OCI-LY7 (cell line): Measurements from ENCODE around the gene RGS7BP. TPM values are rescaled to one million over a fixed set of nuclear protein-coding genes. Genes with fewer than 3 reads are reported as not detected.

ENCODE experiments used
- BruUV-seq: library from RNA; stranded (reverse); fragments of 400-500 nt; replicated peaks from 2 replicates; lab custom pipeline; 2021; lab: Mats Ljungman, UMichigan
- CTCF ChIA-PET: fragments of 300-600 bp; sonication (Branson Sonifier 250); formaldehyde crosslinking; loops from one replicate; lab custom pipeline; 2022; ENCODE audit warnings: antibody characterized with exemption; ENCODE audit not compliant: unreplicated experiment; lab: Charles Lee
- POLR2A ChIA-PET: fragments of 300-600 bp; sonication (Branson Sonifier 250); formaldehyde crosslinking; loops from one replicate; lab custom pipeline; 2022; ENCODE audit warnings: antibody characterized with exemption; lab: Charles Lee
- DNase-seq: peaks from one replicate; pipeline ENCODE4 v3.0.0-alpha.2; 2015; ENCODE audit warnings: low spot score
- H2AFZ ChIP-seq: fragments of 200-600 bp; sonication (generic), shearing (Covaris generic); 2 replicates; pipeline ENCODE4 v1.6.1; 2014; ENCODE audit warnings: mild to moderate bottlenecking, antibody characterized with exemption, low read length, moderate library complexity
- H3K27ac ChIP-seq: fragments of 200-600 bp; sonication (generic); 2 replicates; pipeline ENCODE4 v1.5.1; 2014; ENCODE audit warnings: mixed run types, low read depth, mild to moderate bottlenecking, moderate library complexity, low read length, inconsistent platforms; ENCODE audit not compliant: poor library complexity, severe bottlenecking
- H3K36me3 ChIP-seq: fragments of 200-600 bp; sonication (generic); 2 replicates; pipeline ENCODE4 v1.6.1; 2014; ENCODE audit warnings: mild to moderate bottlenecking, antibody characterized with exemption, low read length, moderate library complexity, mixed read lengths; ENCODE audit not compliant: insufficient read depth
- H3K4me1 ChIP-seq: fragments of 200-600 bp; sonication (generic); 2 replicates; pipeline ENCODE4 v1.5.1; 2014; ENCODE audit warnings: mild to moderate bottlenecking, low read length; ENCODE audit not compliant: insufficient read depth, poor library complexity, severe bottlenecking
- H3K4me2 ChIP-seq: fragments of 200-600 bp; sonication (generic); 2 replicates; pipeline ENCODE4 v1.6.1; 2014; ENCODE audit warnings: mild to moderate bottlenecking, low read length
- H3K4me3 ChIP-seq: fragments of 200-600 bp; sonication (generic); 2 replicates; pipeline ENCODE4 v1.5.1; 2014; ENCODE audit warnings: mild to moderate bottlenecking, low read depth, low read length; ENCODE audit not compliant: poor library complexity, severe bottlenecking
- H3K79me2 ChIP-seq: fragments of 200-600 bp; sonication (generic); 2 replicates; pipeline ENCODE4 v1.6.1; 2016; ENCODE audit warnings: low read depth, mild to moderate bottlenecking, low read length, moderate library complexity, mixed read lengths; ENCODE audit not compliant: insufficient read depth
- H3K9me2 ChIP-seq: fragments of 200-600 bp; sonication (generic); 2 replicates; pipeline ENCODE4 v1.6.1; 2016; ENCODE audit warnings: mild to moderate bottlenecking, low read length, mixed read lengths; ENCODE audit not compliant: insufficient read depth
- H3K9me3 ChIP-seq: fragments of 200-600 bp; sonication (generic); 2 replicates; pipeline ENCODE4 v1.6.1; 2014; ENCODE audit warnings: mild to moderate bottlenecking, mixed run types, low read length, mixed read lengths
- H4K20me1 ChIP-seq: fragments of 200-600 bp; sonication (generic); 2 replicates; pipeline ENCODE4 v1.6.1; 2014; ENCODE audit warnings: mild to moderate bottlenecking, antibody characterized with exemption, low read length, moderate library complexity, mixed read lengths; ENCODE audit not compliant: insufficient read depth
- EZH2phosphoT487 ChIP-seq: fragments of 200-600 bp; sonication (generic); IDR thresholded peaks from 2 replicates; pipeline ENCODE4 v1.6.1; 2018; ENCODE audit warnings: low read depth, borderline replicate concordance, mild to moderate bottlenecking, mixed run types, antibody characterized with exemption, low read length, moderate library complexity, mixed read lengths
- intact Hi-C: fragments of 100-400 bp; cut with micrococcal nuclease; formaldehyde crosslinking; loops from one replicate; pipeline ENCODE4 v1.10.0; 2022; ENCODE audit not compliant: unreplicated experiment
- total RNA-seq, 2 experiments: library from RNA; depleted of rRNA in 1 of 2; stranded (reverse); fragments of >200 nt in 1 of 2; shearing (Covaris generic) in 1 of 2; gene quantifications; 2 replicates each; pipeline ENCODE4 v1.2.3, GENCODE V29; 2014 to 2022
- TF ChIP-seq, protein P1 (sequence below): fragments of 200-600 bp; sonication (generic); conservative IDR thresholded peaks from 2 replicates; pipeline ENCODE4 v1.5.1; 2014; ENCODE audit warnings: mild to moderate bottlenecking, antibody characterized with exemption, low read length, moderate library complexity, mixed read lengths

RGS7BP gene
- total RNA-seq, 2 experiments from 2014 or later, result not detected

DNA sequence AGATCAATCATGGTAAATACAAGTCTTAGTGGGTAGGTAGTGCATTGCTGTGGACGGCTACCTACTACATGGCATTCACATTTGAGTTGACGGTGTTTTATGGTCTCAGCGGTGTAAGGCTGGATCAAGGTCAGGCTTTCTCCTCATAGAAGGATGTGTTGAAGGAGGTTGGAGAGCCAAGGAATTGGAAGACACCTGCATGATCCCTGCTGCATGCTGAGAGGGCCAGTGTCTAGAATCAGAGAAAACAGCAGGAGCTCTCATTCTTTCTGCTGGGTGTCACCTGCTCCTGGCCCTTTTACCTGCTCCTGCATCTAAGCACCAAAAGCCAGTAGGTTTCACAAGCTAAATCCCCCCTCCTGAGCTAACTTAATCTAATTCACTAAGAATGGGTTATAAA lies 88.2 kb downstream of the RGS7BP start:
- Histone ChIP-seq H3K79me2 (no peaks in the 10 kb centered on the region), H3K27ac (no peak overlapping the region), H3K9me2 (no peaks in the 10 kb centered on the region), H3K4me3 (no peak overlapping the region), H3K4me1 (no peaks in the 10 kb centered on the region), H3K36me3 (no peaks in the 10 kb centered on the region), H2AFZ (no peak overlapping the region), H4K20me1 (no peaks in the 10 kb centered on the region), H3K4me2 (no peak overlapping the region), H3K9me3 (no peaks in the 10 kb centered on the region)
- TF ChIP-seq, protein P1, sequence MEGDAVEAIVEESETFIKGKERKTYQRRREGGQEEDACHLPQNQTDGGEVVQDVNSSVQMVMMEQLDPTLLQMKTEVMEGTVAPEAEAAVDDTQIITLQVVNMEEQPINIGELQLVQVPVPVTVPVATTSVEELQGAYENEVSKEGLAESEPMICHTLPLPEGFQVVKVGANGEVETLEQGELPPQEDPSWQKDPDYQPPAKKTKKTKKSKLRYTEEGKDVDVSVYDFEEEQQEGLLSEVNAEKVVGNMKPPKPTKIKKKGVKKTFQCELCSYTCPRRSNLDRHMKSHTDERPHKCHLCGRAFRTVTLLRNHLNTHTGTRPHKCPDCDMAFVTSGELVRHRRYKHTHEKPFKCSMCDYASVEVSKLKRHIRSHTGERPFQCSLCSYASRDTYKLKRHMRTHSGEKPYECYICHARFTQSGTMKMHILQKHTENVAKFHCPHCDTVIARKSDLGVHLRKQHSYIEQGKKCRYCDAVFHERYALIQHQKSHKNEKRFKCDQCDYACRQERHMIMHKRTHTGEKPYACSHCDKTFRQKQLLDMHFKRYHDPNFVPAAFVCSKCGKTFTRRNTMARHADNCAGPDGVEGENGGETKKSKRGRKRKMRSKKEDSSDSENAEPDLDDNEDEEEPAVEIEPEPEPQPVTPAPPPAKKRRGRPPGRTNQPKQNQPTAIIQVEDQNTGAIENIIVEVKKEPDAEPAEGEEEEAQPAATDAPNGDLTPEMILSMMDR, result no peak
- TF ChIP-seq EZH2phosphoT487, result no peak
- ChIA-PET CTCF (no interaction called here), POLR2A (interaction anchor here (0.5 kb wide), 1 partner anchor 297 kb away, joined by 3 read pairs; no protein-coding TSS in a partner anchor)
- BruUV-seq, result no TSS peak
- no peak for DNase-seq
- intact Hi-C loops, result no loop called here

DNA sequence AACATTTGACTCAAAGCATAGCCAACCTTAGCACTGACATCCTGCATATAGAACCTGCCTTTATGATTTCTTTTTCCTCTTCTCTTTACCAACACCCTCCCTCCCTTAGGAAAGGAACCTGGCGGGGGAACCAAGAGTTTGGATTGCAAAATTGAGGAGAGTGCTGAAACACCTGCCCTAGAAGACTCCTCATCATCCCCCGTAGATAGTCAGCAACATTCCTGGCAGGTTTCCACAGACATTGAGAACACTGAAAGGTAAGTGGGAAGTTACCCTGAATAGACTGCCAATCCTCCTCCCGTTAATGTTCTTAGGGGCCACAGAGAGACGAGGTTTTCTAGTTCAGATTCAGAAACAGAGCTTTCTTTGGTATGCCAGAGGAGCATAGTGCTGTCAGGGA lies 88.8 kb downstream of the RGS7BP start:
- Histone ChIP-seq H4K20me1 (no peaks in the 10 kb centered on the region), H3K36me3 (no peaks in the 10 kb centered on the region), H3K9me2 (no peaks in the 10 kb centered on the region), H3K4me2 (no peak overlapping the region), H3K4me3 (no peak overlapping the region), H3K4me1 (no peaks in the 10 kb centered on the region), H3K79me2 (no peaks in the 10 kb centered on the region), H2AFZ (no peak overlapping the region), H3K9me3 (no peaks in the 10 kb centered on the region), H3K27ac (no peak overlapping the region)
- no peak for DNase-seq
- intact Hi-C loops, result no loop called here
- POLR2A ChIA-PET, result interaction anchor here (0.5 kb wide), 1 partner anchor 298 kb away, joined by 3 read pairs; no protein-coding TSS in a partner anchor
- TF ChIP-seq EZH2phosphoT487, result no peak
- TF ChIP-seq, protein P1, result no peak
- no TSS peak for BruUV-seq
- CTCF ChIA-PET, result no interaction called here

DNA sequence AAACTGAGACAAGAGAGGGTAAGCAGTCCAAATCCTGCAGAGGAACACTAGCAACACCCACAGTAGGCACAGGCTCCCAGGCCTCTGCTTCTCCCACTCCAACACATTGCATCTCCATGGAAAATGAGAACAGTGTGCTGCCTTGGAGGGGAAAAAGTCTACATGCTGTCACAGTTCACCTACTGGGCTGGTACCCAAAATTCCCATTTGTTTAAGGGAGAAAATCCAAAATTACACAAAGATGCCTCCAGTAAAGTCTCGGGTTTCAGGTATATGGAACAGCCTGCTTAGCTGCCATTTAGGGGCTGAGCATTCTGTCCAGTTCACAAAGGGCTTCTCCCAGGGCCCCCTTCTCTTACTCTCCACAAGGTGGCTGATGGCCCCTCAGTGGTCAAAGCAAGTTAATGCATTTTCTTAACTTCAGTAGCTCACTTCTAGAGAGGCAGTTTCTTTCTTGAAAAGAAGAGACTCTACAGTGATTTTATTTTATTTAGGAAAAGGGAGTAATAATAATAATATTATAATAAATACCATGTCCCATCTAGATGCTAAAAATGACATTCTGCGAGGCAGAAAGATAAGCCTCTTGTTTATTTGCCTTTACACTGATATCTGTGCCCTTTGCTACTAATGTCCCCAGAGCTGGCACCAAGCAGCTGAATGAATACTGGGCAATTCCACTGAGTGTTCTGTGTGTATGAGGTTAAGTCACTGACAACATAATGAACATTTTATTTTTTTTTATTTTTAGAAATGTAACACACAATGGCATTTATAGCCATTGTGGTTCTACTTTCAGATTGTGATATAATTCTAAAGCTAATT lies 89.4 kb downstream of the RGS7BP start:
- no TSS peak for BruUV-seq
- no peaks in the 10 kb centered on the region for H3K9me3 ChIP-seq
- no peak overlapping the region for H3K4me2 ChIP-seq
- H4K20me1 ChIP-seq, result no peaks in the 10 kb centered on the region
- no peaks in the 10 kb centered on the region for H3K36me3 ChIP-seq
- no peaks in the 10 kb centered on the region for H3K79me2 ChIP-seq
- no peak overlapping the region for H2AFZ ChIP-seq
- ChIA-PET POLR2A (interaction anchor here (0.6 kb wide), 1 partner anchor 803 kb away, joined by 6 read pairs; no protein-coding TSS in a partner anchor), CTCF (no interaction called here)
- H3K4me3 ChIP-seq, result no peak overlapping the region
- no peaks in the 10 kb centered on the region for H3K4me1 ChIP-seq
- TF ChIP-seq, protein P1, result peak; percentile 51; the same call in 1 of the 2 replicates
- TF ChIP-seq EZH2phosphoT487, result no peak
- H3K27ac ChIP-seq, result no peak overlapping the region
- no peaks in the 10 kb centered on the region for H3K9me2 ChIP-seq
- peak; percentile 4 for DNase-seq
- intact Hi-C loops, result no loop called here
